ENCODE data around the gene MED13.
"Not testable (repeated sequence)": the region's sequence is repeated elsewhere in the genome, so short reads cannot be mapped to it uniquely, and the experiment has no call there.

The MED13 gene

GRCh38 chr17:62014526-62014925 lies 50.6 kb downstream of the MED13 start:
- TF ChIP-seq POLR2A (IDR thresholded peaks at IDR 0.05; ENCODE audit: low read depth, low read length) = no peak
- DNase-seq (ENCODE audit: insufficient read length, low spot score) (no peak), FAIRE-seq (no peak)

DNA sequence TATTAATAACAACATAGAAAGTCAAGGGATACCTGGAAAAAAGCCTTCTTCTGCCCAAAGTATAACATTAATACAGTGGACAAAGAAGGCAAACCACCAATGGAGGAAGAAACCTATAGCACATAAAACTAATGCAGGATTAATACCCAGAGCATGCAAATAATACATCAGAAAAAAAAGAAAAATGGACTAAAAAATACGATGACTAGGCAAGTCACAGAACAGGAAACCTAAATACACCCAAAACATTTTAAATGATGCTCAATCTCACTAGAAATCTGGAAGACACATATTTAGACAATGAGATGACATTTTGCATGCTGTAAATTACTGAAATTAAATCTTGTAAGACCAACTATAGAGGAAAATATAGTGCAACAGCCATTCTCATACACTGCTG lies 55.9 kb downstream of the MED13 start:
- no peak for DNase-seq (ENCODE audit: insufficient read length, low spot score)
- no peak for FAIRE-seq
- TF ChIP-seq POLR2A (IDR thresholded peaks at IDR 0.05; ENCODE audit: low read depth, low read length) = no peak

- DNase-seq (ENCODE audit: insufficient read length, low spot score) (no peak), FAIRE-seq (no peak)
- TF ChIP-seq POLR2A (IDR thresholded peaks at IDR 0.05; ENCODE audit: low read depth, low read length) = no peak
Observed at GRCh38 chr17:62008294-62008693, 56.8 kb downstream of the MED13 start.

- DNase-seq (ENCODE audit: insufficient read length, low spot score) = no peak
Observed at GRCh38 chr17:62004388-62004787, 60.7 kb downstream of the MED13 start.

DNA sequence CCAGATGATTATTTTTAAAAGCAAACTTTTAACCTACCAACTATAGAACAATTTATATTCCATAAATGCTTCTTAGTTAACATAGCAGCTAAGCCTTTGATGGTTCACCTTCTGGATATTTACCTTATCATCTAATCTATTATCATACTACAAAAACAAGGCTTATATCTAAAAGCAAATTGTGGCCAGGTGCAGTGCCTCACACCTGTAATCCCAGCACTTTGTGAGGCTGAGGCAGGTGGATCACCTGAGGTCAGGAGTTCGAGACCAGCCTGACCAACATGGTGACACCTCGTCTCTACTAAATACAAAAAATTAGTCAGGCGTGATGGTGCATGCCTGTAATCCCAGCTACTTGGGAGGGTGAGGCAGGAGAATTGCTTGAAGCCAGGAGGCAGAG lies 61.9 kb downstream of the MED13 start:
- DNase-seq (ENCODE audit: insufficient read length, low spot score); FAIRE-seq: not testable (repeated sequence)

More at GRCh38 chr17:62004388-62004787, 60.7 kb downstream of the MED13 start:
- no peak for TF ChIP-seq POLR2A (IDR thresholded peaks at IDR 0.05; ENCODE audit: low read depth, low read length)
- peak; percentile 20 for FAIRE-seq

DNA sequence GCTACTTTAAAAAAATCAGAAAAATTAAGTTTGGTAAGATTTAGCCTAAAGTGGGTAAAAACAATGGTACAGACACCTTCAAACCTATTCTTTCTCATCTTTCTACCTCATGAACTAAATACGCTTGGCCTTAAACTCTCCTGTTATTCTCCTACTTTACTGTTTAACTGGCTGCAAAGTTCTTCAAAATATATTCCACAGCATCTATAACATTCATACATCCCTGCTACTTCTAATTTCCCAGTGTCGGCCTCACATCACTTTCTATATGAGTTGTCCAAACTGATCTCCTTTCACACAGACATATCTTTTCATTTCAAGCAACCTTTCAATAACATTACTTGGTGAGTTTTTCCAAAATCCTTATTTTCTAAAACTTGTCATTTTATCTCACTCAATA lies 64.0 kb downstream of the MED13 start:
- FAIRE-seq = peak; percentile 48
- TF ChIP-seq POLR2A (IDR thresholded peaks at IDR 0.05; ENCODE audit: low read depth, low read length) = no peak
- DNase-seq (ENCODE audit: insufficient read length, low spot score) = no peak

DNA sequence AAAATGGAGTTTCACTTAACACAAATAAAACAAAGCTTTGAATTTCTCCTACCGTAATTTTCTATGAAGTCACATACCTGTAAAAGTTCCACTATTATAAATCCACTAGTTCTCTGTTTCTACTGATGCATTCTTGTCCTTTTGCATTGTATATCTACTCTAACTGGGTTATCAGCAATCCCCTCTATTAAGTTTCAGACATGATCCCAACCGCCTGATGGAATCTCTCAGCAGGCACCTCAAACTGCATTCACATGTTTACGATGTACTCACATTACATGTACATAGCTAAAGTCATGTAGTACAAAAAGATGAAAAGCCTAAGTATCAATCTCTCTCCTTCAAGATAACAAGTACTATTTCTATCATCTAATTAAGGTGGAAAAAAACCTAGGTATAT lies 64.9 kb downstream of the MED13 start:
- no peak for DNase-seq (ENCODE audit: insufficient read length, low spot score)
- FAIRE-seq = peak; percentile 43
- TF ChIP-seq POLR2A (IDR thresholded peaks at IDR 0.05; ENCODE audit: low read depth, low read length) = no peak

DNA sequence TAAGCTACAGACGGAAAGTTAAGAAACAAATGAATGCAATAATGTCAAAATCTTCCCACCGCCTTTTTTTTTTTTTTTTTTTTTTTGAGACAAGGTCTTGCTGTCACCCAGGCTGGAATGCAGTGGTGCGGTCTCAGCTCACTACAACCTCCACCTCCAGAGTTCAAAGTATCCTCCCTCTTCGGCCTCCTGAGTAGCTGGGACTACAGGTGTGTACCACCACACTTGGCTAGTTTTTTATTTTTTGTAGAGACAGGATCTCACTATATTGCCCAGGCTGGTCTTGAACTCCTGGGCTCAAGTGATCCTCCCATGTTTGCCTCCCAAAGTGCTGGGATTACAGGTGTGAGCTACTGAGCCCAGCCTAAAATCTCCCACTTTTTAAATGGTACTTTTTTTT lies 66.5 kb downstream of the MED13 start:
- not testable (repeated sequence) for DNase-seq (ENCODE audit: insufficient read length, low spot score); FAIRE-seq

DNA sequence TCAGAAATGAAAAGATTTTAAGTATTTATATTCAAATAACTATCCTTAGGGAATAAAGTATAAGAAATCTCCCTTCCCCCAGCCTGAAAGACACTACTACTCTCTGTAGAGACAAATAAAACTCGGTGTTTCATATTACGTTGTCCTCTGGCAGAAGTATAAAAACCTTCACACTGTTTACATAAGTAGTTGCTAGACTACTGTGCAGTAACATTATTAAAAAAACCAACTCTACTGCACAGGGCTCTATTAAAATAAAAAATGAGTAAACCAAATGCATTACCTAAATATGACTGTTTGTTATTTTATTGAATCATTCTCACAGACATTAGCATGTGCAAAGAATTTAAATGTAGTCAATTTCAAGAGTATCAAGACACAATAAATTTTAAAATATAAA lies 67.4 kb downstream of the MED13 start:
- no peak for FAIRE-seq
- DNase-seq (ENCODE audit: insufficient read length, low spot score) = no peak
- no peak for TF ChIP-seq POLR2A (IDR thresholded peaks at IDR 0.05; ENCODE audit: low read depth, low read length)

DNA sequence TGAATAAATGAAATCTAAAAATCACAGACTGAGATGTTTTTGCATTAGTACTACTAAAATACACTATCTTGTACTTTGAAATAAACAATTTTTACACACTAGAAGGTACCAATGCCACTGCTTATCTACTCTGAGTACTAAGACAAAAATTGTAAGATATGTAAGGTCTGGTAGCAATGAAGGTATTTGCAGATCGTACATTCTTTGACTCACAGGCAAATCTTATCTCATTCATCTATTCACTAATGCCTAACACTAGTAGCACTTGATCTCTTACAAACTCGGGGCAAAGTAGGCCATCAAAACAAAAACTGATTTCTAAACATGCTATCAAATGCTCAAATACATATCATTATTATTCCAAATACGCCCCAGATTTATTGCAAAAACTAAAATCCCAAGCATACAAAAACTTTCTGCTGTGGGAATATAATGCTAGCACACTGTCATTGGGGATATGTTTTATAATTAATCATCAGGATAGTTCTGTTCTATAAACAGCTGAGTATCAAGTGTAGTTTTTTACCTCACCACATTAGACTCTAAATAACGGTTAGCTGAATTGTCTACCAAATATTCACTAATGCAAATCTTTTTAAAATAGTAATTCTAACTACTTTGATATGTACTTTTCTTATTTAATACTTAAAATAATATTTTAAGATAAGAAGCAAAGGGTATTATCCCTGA lies 68.0 kb downstream of the MED13 start:
- FAIRE-seq (peak; percentile 79), DNase-seq (ENCODE audit: insufficient read length, low spot score) (no peak)
- no peak for TF ChIP-seq POLR2A (IDR thresholded peaks at IDR 0.05; ENCODE audit: low read depth, low read length)

DNA sequence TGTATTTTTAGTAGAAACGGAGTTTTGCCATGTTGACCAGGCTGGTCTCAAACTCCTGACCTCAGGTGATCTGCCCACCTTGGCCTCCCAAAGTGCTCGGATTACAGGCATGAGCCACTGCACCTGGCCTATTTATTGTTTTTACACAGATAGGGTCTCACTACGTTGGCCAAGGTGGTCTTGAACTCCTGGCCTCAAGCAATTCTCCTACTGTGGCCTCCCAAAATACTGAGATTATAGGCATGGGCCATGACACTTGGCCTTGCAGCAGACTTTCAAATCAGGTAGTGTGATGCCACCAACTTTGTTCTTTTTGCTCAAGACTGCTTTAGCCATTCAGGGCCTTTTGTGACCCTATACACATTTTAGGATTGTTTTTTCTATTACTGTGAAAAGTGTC lies 75.6 kb downstream of the MED13 start:
- no peak for TF ChIP-seq POLR2A (IDR thresholded peaks at IDR 0.05; ENCODE audit: low read depth, low read length)
- FAIRE-seq (no peak), DNase-seq (ENCODE audit: insufficient read length, low spot score) (no peak)

DNA sequence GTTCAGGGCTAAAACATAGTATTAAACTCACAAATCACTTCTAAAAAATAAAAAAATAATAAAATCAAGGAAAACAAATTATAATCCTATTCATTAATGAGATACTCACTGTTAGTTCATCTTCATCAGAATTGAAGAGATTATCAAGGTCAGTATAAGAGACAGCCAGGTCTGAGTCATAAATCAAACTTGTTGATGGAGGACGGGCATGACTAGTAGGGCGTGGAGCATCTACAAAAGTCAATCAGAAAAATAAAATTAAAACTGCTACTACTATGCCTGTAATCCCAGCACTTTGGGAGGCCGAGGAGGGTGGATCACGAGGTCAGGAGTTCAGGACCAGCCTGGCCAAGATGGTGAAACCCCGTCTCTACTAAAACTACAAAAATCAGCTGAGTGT lies 78.2 kb downstream of the MED13 start:
- no peak for TF ChIP-seq POLR2A (IDR thresholded peaks at IDR 0.05; ENCODE audit: low read depth, low read length)
- FAIRE-seq (no peak), DNase-seq (ENCODE audit: insufficient read length, low spot score) (no peak)

GRCh38 chr17:61984821-61985220 lies 80.3 kb downstream of the MED13 start:
- FAIRE-seq (no peak), DNase-seq (ENCODE audit: insufficient read length, low spot score) (no peak)
- TF ChIP-seq POLR2A (IDR thresholded peaks at IDR 0.05; ENCODE audit: low read depth, low read length) = no peak

- FAIRE-seq (no peak), DNase-seq (ENCODE audit: insufficient read length, low spot score) (no peak)
- no peak for TF ChIP-seq POLR2A (IDR thresholded peaks at IDR 0.05; ENCODE audit: low read depth, low read length)
Observed at GRCh38 chr17:61981323-61981722, 83.8 kb downstream of the MED13 start.

DNA sequence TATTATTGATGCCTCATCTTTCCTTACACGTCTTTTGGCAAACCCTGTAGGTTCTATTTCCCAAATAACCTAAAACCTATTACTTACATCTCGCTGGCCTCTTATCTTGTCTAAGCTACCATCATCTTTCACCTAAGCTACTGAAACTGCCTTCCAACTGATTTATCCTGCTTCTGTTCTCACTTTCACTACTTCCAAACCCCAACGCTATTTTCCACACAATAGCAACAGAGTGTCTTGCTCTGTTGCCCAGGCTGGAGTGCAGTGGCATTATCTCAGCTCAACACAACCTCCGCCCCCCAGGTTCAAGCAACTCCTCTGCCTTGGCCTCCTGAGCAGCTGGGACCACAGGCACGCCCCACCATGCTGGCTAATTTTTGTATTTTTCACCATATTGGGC lies 84.5 kb downstream of the MED13 start:
- TF ChIP-seq POLR2A (IDR thresholded peaks at IDR 0.05; ENCODE audit: low read depth, low read length) = no peak
- FAIRE-seq = no peak

GRCh38 chr17:61974115-61974514 lies 91.0 kb downstream of the MED13 start:
- TF ChIP-seq POLR2A (IDR thresholded peaks at IDR 0.05; ENCODE audit: low read depth, low read length) = no peak
- DNase-seq (ENCODE audit: insufficient read length, low spot score) (no peak), FAIRE-seq (no peak)

More for the DNA sequence above, 84.5 kb downstream of the MED13 start:
- DNase-seq (ENCODE audit: insufficient read length, low spot score) = no peak
